Stomach (tissue), 9 donors: Measurements from ENCODE around the gene BIVM. TPM values are rescaled to one million over a fixed set of nuclear protein-coding genes. Genes with fewer than 3 reads are reported as not detected.

ENCODE experiments used
- DNase-seq, 2 donors: peaks; one replicate each; pipeline versions ENCODE4 v3.0.0 to v3.0.0-alpha.2; 2013 to 2019
- H3K27ac ChIP-seq, 5 donors: fragments of 200-600 bp in 4 of 5; sonication (generic) in 4 of 5; one replicate each; pipeline ENCODE4 v1.5.1; 2013 to 2019; ENCODE audit warnings: mild to moderate bottlenecking in 1 of 5, moderate library complexity in 1 of 5
- H3K27me3 ChIP-seq, 3 donors: fragments of 200-600 bp; sonication (generic); one replicate each; pipeline ENCODE4 v1.5.1; 2017 to 2019; ENCODE audit warnings: mixed run types in 1 of 3
- H3K36me3 ChIP-seq, 4 donors: fragments of 200-600 bp; sonication (generic); 1 replicate in 3 of 4; 2 replicates in 1 of 4; pipeline ENCODE4 v1.5.1; 2016 to 2019
- H3K4me1 ChIP-seq, 4 donors: fragments of 200-600 bp; sonication (generic); one replicate each; pipeline ENCODE4 v1.5.1; 2016 to 2019
- H3K4me3 ChIP-seq, 4 donors: fragments of 200-600 bp; sonication (generic) in 3 of 4; one replicate each; pipeline ENCODE4 v1.5.1; 2016 to 2019; ENCODE audit warnings: mild to moderate bottlenecking in 1 of 4
- H3K9me3 ChIP-seq, 4 donors: fragments of 200-600 bp; sonication (generic); one replicate each; pipeline ENCODE4 v1.5.1; 2016 to 2019
- CTCF ChIP-seq, 7 experiments: fragments of 450-650 bp in 4 of 7; fragments of 200-600 bp in 3 of 7; sonication (generic) in 3 of 7; IDR thresholded peaks; one replicate each; pipeline ENCODE4 v1.5.1; 2016 to 2019; ENCODE audit warnings: antibody characterized with exemption in 7 of 7, control low read depth in 2 of 7, mild to moderate bottlenecking in 1 of 7
- EP300 ChIP-seq: sonication (generic); formaldehyde crosslinking; IDR thresholded peaks from one replicate; pipeline ENCODE4 v1.6.1; 2017; ENCODE audit warnings: antibody characterized with exemption
- POLR2A ChIP-seq, 4 donors: fragments of 450-650 bp; IDR thresholded peaks; one replicate each; pipeline ENCODE4 v1.6.1; 2016; ENCODE audit warnings: antibody characterized with exemption in 4 of 4, control low read depth in 2 of 4, mild to moderate bottlenecking in 1 of 4, moderate library complexity in 1 of 4
- POLR2AphosphoS5 ChIP-seq, 3 donors: sonication (generic); formaldehyde crosslinking; IDR thresholded peaks; one replicate each; pipeline ENCODE4 v1.6.1; 2016; ENCODE audit warnings: antibody characterized with exemption in 3 of 3
- WGBS, 5 donors: extraction: QIAGEN DNeasy Blood & Tissue Kit in 3 of 5; methylation state at CpG; one replicate each; pipeline versions ENCODE4 v1.1.5 to v1.1.7; 2013 to 2018; 5-methylcytosine and 5-hydroxymethylcytosine counted together
- intact Hi-C: fragments of 100-400 bp; cut with DNase I; formaldehyde crosslinking; loops from one replicate; pipeline ENCODE4 v1.15.1; 2023; ENCODE audit warnings: low total_unique reads
- polyA plus RNA-seq, 3 donors: library from polyadenylated mRNA; stranded (reverse); fragments of 200-250 nt; gene quantifications; one replicate each; pipeline ENCODE4 v1.2.3, GENCODE V29; 2013
- total RNA-seq, 5 donors: library from RNA; depleted of rRNA; stranded (reverse); fragments of >200 nt; gene quantifications; one replicate each; pipeline versions ENCODE4 v1.1.0 to v1.2.3, GENCODE V29; 2014 to 2016
- donor health status: healthy with polysubstance abuse.
- donor health status: Bipolar disorder and iron deficiency.
- donor health status: healthy.

The BIVM gene
- total and polyA plus RNA-seq, 8 donors, result 2.6 to 82.9 (median 14.4) TPM

DNA sequence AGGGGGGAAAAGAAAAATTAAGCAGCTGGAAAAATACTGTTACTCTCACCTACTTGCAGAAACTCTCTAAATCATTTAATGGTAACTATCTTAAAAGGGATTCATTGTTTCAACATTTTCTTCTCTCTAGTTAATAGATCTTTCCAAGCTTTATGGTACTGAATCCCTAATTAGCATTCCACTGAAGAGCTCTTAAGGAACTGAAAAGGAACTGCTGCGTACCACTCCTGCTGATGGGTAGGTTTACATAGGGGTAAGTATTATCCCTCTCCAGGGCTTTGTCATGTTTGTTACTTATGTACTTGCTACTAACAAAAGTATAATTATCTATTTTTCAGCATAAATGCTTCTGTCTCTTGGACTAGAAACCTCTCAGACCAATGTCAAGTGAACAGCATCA lies 37.8 kb upstream of the BIVM start:
- intact Hi-C loops, result no loop called here

GRCh38 chr13:102763741-102764140 lies 35.2 kb upstream of the BIVM start:
- H3K27me3 ChIP-seq, result no peaks in the 10 kb centered on the region
- H3K9me3 ChIP-seq, result no peaks in the 10 kb centered on the region
- 79 to 95% (median 89%) methylated on average over 1 of the region's 1 CpG for WGBS, 5 donors
- TF ChIP-seq POLR2A (IDR thresholded peaks at IDR 0.05), result no peak
- no peak for TF ChIP-seq EP300
- TF ChIP-seq CTCF (IDR thresholded peaks at IDR 0.05), result no peak
- no peak for TF ChIP-seq POLR2AphosphoS5 (IDR thresholded peaks at IDR 0.05)
- no peak overlapping the region for H3K4me3 ChIP-seq
- no peak for DNase-seq
- H3K27ac ChIP-seq, result no peak overlapping the region
- no peaks in the 10 kb centered on the region for H3K4me1 ChIP-seq
- intact Hi-C loops, result no loop called here
- H3K36me3 ChIP-seq, result peaks cover 0 to 16% (median 13%) of the 10 kb centered on the region in 4 donors

More for the DNA sequence above, 37.8 kb upstream of the BIVM start:
- H3K4me3 ChIP-seq, result no peak overlapping the region
- H3K4me1 ChIP-seq, result no peaks in the 10 kb centered on the region
- H3K9me3 ChIP-seq, result no peaks in the 10 kb centered on the region
- WGBS, 5 donors, result 86 to 97% (median 91%) methylated on average over 1 of the region's 1 CpG
- TF ChIP-seq POLR2AphosphoS5 (IDR thresholded peaks at IDR 0.05) (no peak), CTCF (IDR thresholded peaks at IDR 0.05) (no peak), POLR2A (IDR thresholded peaks at IDR 0.05) (no peak), EP300 (no peak)
- H3K36me3 ChIP-seq, result peaks cover 0 to 5% (median 1%) of the 10 kb centered on the region in 4 donors
- DNase-seq, result no peak
- H3K27ac ChIP-seq, result no peak overlapping the region
- no peaks in the 10 kb centered on the region for H3K27me3 ChIP-seq

DNA sequence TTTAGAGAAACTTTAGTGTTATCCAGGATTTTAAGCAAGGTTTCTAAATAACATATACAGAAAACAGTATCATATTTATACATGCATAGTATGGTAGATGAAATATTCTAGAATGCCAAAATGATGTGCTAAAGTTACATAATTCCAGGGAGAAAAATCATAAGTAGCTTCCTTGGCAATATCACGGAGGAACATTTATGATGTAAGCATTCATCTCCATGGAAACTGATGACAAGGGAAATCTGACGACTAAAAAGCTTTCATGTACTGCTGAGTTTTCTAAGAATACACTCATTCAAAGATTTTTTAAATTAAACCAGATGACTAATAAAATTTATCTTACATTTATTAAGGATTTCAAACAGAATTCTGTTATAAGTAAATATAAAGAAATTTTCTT lies 30.0 kb upstream of the BIVM start:
- peaks cover 0 to 16% (median 13%) of the 10 kb centered on the region in 4 donors for H3K36me3 ChIP-seq
- WGBS, 5 donors, result 76 to 84% (median 79%) methylated on average over 2 of the region's 2 CpGs
- no peak for DNase-seq
- H3K27me3 ChIP-seq, result no peaks in the 10 kb centered on the region
- H3K4me1 ChIP-seq, result peaks cover 1 to 17% (median 9%) of the 10 kb centered on the region in 4 donors
- no peaks in the 10 kb centered on the region for H3K9me3 ChIP-seq
- TF ChIP-seq CTCF (IDR thresholded peaks at IDR 0.05) (no peak), POLR2AphosphoS5 (IDR thresholded peaks at IDR 0.05) (no peak), EP300 (no peak), POLR2A (IDR thresholded peaks at IDR 0.05) (no peak)
- no peak overlapping the region for H3K4me3 ChIP-seq
- intact Hi-C loops, result no loop called here
- no peak overlapping the region for H3K27ac ChIP-seq

DNA sequence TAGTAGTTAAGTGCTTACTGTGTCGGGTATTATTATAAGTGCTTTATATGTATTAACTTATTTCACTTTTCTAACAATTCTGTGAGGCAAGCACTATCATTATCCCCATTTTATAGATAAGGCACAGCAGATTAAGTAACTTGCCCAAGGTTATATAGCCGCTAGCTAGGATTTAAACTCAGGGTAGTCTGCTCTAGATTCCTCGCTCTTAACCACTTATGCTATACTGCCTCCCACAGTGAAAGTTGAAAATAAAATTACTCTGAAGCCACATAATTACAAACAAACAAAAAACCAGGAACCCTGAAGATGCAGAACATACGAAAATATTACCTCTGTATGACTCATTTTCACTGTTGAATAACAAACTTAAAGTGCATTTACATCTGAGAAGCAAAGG lies 29.2 kb upstream of the BIVM start:
- no peak for DNase-seq
- WGBS, 5 donors, result 72 to 76% (median 75%) methylated on average over 4 of the region's 4 CpGs
- Histone ChIP-seq H3K4me1 (peaks cover 5 to 22% (median 14%) of the 10 kb centered on the region in 4 donors), H3K9me3 (no peaks in the 10 kb centered on the region), H3K4me3 (no peak overlapping the region), H3K27me3 (no peaks in the 10 kb centered on the region), H3K27ac (no peak overlapping the region), H3K36me3 (peaks cover 0 to 16% (median 13%) of the 10 kb centered on the region in 4 donors)
- intact Hi-C loops, result no loop called here
- TF ChIP-seq CTCF (IDR thresholded peaks at IDR 0.05), result no peak
- no peak for TF ChIP-seq POLR2A (IDR thresholded peaks at IDR 0.05)
- TF ChIP-seq POLR2AphosphoS5 (IDR thresholded peaks at IDR 0.05), result no peak
- TF ChIP-seq EP300, result no peak
